Lower lobe of right lung (tissue), 2 donors: ENCODE results near the gene IFT122. TPM values are rescaled to one million over a fixed set of nuclear protein-coding genes. Genes with fewer than 3 reads are reported as not detected.

Source experiments
- ATAC-seq, 2 donors: fragments of 200-7000 bp; cut with Tn5 transposase; one replicate each; pipeline ENCODE4 v1.9.1; 2020 to 2022; ENCODE audit warnings: mild to moderate bottlenecking in 2 of 2, moderate library complexity in 2 of 2
- DNase-seq: peaks from one replicate; pipeline ENCODE4 v3.0.0-alpha.2; 2020
- H3K27ac ChIP-seq: fragments of 200-600 bp; one replicate; pipeline ENCODE4 v1.8.0; 2022
- H3K27me3 ChIP-seq: fragments of 200-600 bp; one replicate; pipeline ENCODE4 v1.8.0; 2022; ENCODE audit warnings: low read depth
- H3K36me3 ChIP-seq: fragments of 200-600 bp; one replicate; pipeline ENCODE4 v1.8.0; 2022; ENCODE audit warnings: mild to moderate bottlenecking
- H3K4me1 ChIP-seq: fragments of 200-600 bp; one replicate; pipeline ENCODE4 v1.8.0; 2022
- H3K4me3 ChIP-seq: fragments of 200-600 bp; one replicate; pipeline ENCODE4 v1.8.0; 2022; ENCODE audit warnings: mild to moderate bottlenecking
- H3K9me3 ChIP-seq: fragments of 200-600 bp; one replicate; pipeline ENCODE4 v1.8.0; 2022
- intact Hi-C: fragments of 100-400 bp; cut with DNase I; formaldehyde crosslinking; loops from one replicate; pipeline ENCODE4 v1.11.0; 2022
- total RNA-seq: library from RNA; stranded (reverse); fragmentation: NEBNext Ultra II Directional; extraction: Animal tissue kit (Norgen Biotek cat#: 25700); gene quantifications from one replicate; pipeline ENCODE4 v1.2.1, GENCODE V29; 2021
- TF ChIP-seq, protein P1 (sequence below): fragments of 200-600 bp; IDR thresholded peaks from one replicate; pipeline ENCODE4 v1.8.0; 2022; ENCODE audit warnings: antibody characterized with exemption, mild to moderate bottlenecking
- donor health status: DM: no; HTN: yes; CAD: no; lungs with severe emphysema.

The IFT122 gene
- total RNA-seq, 1 donor from 2014 or later, result 29.9 TPM

DNA sequence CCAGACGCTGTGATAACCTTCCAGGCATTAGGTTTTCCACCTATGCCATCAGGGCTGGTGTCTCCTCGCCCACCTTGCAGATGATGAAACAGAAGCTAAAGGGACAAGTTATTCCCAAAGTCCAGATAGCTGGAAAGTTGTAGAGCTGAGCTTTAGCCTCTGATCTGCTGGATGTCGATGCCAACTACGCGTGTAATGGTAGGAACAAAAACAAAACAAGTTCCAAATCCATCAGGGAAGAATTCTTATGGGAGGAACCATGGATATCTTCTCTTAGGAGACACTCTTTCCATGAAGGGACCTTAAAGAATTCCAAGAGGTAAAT lies 60.3 kb downstream of the IFT122 start:
- H3K27ac ChIP-seq, result peak overlapping the region; percentile 74
- no peaks in the 10 kb centered on the region for H3K27me3 ChIP-seq
- TF ChIP-seq, protein P1, sequence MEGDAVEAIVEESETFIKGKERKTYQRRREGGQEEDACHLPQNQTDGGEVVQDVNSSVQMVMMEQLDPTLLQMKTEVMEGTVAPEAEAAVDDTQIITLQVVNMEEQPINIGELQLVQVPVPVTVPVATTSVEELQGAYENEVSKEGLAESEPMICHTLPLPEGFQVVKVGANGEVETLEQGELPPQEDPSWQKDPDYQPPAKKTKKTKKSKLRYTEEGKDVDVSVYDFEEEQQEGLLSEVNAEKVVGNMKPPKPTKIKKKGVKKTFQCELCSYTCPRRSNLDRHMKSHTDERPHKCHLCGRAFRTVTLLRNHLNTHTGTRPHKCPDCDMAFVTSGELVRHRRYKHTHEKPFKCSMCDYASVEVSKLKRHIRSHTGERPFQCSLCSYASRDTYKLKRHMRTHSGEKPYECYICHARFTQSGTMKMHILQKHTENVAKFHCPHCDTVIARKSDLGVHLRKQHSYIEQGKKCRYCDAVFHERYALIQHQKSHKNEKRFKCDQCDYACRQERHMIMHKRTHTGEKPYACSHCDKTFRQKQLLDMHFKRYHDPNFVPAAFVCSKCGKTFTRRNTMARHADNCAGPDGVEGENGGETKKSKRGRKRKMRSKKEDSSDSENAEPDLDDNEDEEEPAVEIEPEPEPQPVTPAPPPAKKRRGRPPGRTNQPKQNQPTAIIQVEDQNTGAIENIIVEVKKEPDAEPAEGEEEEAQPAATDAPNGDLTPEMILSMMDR, result no peak
- intact Hi-C loops, result no loop called here
- no peak for ATAC-seq
- no peak for DNase-seq
- H3K36me3 ChIP-seq, result peaks cover 52% of the 10 kb centered on the region
- peaks cover 37% of the 10 kb centered on the region for H3K4me1 ChIP-seq
- no peak overlapping the region for H3K4me3 ChIP-seq
- H3K9me3 ChIP-seq, result no peaks in the 10 kb centered on the region

DNA sequence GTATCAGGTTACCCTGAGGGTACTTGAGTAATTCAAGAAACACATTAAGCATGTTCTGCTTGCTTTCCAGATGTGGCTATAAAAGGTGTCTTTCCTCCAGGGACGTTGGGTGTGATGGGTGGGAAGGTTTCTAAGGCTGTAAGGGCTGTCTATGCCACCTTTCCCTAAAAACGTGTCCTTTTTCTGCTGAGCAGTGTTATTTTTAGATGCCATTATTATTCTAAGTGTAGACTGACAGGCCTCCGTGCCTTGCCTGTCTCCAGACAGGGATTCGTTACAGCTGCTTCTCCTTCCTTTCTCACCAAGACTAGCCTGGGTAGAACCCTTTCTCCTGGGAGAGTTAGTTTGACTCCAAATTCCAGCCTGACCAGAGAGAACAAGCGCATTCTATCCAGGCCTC lies 61.6 kb downstream of the IFT122 start:
- no peak for DNase-seq
- Histone ChIP-seq H3K36me3 (peaks cover 52% of the 10 kb centered on the region), H3K9me3 (no peaks in the 10 kb centered on the region), H3K4me1 (peaks cover 40% of the 10 kb centered on the region), H3K27ac (peak overlapping the region; percentile 74), H3K27me3 (no peaks in the 10 kb centered on the region), H3K4me3 (no peak overlapping the region)
- intact Hi-C loops, result no loop called here
- TF ChIP-seq, protein P1, result no peak
- no peak for ATAC-seq

DNA sequence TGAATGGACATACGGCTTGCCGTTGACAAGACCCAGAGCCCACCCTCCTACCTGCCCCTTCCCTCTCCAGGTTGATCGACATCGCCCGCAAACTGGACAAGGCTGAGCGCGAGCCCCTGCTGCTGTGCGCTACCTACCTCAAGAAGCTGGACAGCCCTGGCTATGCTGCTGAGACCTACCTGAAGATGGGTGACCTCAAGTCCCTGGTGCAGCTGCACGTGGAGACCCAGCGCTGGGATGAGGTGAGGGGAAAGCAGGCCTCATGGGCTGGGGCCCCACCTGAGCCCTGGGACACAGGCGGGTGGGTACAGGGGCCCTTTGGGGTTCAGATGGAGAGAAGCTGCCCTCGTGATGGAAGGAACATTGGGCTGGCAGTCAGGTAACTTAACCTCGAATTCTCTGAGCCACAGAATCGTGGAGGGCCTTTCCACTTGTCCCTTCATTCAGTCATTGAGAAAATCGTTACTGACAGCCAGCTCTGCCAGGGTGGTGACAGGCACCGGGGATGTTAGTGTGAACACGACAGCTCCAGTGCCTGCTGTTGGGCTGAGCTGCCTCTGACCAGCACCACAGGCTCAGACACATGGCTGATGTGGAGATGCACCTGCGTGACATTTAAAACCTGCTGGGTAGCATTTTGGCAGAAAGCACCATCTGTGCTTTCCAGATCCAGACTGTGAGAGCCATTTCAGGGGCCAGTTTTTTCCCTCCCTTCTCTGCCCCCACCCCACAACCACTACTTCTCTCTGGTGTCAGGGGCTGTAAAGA lies 62.8 kb downstream of the IFT122 start:
- Histone ChIP-seq H3K4me1 (peaks cover 47% of the 10 kb centered on the region), H3K27ac (no peak overlapping the region), H3K9me3 (no peaks in the 10 kb centered on the region), H3K36me3 (peaks cover 62% of the 10 kb centered on the region), H3K4me3 (no peak overlapping the region), H3K27me3 (no peaks in the 10 kb centered on the region)
- DNase-seq, result no peak
- intact Hi-C loops, result no loop called here
- no peak for ATAC-seq
- TF ChIP-seq, protein P1, result no peak

DNA sequence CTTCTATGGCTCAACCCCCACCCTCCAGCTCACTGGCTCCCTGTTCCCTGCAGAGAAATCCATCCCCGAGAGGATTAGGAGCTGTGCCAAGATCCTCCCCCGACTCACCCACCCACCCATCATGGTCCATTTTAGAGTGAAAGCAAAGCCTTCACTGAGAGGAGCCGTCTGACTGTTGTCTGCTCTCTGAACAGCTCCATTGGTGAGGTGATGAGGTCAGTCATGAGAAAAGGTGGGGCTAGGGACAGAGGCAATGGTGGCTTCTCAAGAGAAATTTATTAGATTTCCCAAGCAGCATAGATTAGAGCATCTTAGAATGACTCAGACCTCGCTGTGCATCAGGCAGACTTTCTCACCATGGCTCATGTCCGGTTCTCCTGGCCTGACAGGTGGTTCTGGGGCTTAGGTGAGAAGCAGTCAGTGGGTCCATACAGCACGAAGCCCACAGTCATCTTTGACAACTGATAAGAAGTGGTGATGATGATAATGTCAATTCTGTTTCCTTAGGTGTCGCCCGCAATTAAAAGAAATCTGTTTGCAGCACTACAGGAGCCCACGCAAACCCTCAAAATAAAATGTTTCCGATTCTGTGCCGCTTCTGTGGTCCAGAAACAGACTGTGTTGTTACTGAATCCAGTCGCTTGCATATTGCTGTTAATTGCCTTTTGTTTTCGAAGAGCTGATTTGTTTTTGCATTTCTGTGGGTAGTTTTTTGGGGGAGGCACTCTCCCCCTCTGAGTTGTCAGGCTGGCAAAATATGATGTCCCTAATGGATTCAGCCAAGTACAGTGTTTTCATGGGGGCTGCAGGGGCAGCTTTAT lies 63.7 kb downstream of the IFT122 start:
- no peak overlapping the region for H3K27ac ChIP-seq
- no peak overlapping the region for H3K4me3 ChIP-seq
- intact Hi-C loops, result no loop called here
- H3K36me3 ChIP-seq, result peaks cover 62% of the 10 kb centered on the region
- H3K4me1 ChIP-seq, result peaks cover 40% of the 10 kb centered on the region
- TF ChIP-seq, protein P1, result no peak
- no peak for DNase-seq
- no peaks in the 10 kb centered on the region for H3K27me3 ChIP-seq
- ATAC-seq, result no peak
- no peaks in the 10 kb centered on the region for H3K9me3 ChIP-seq

DNA sequence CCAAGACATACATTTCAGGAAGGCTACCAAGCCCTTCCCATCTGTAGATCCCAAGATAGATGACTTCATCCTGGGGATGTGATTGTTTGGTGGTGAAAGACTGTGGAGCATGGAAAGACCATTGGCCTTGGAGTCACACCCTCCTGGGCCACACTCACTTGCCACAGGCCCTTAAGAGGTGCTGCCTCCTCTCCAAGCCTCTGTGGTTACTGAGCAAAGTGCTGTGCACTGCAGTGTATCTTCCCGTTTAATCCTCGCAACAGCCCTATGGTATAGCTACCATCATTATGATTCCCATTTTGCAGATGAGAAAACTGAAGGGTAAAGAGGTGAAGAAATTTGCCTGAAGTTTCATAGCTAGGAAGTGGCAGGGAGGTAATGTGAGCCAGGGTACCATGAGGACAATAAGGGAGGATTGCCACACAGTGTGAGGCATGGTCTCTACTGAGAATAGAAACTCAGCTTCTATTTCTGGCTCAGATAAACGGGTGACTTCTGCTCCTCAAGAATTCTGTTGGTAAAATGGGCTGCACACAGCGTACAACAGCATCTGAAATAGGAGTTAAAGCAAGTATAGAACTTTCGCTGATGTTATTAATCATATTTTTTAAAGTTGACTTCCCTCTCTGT lies 64.6 kb downstream of the IFT122 start:
- no peaks in the 10 kb centered on the region for H3K9me3 ChIP-seq
- DNase-seq, result no peak
- peaks cover 62% of the 10 kb centered on the region for H3K36me3 ChIP-seq
- intact Hi-C loops, result no loop called here
- peaks cover 34% of the 10 kb centered on the region for H3K4me1 ChIP-seq
- H3K4me3 ChIP-seq, result no peak overlapping the region
- H3K27me3 ChIP-seq, result no peaks in the 10 kb centered on the region
- TF ChIP-seq, protein P1, result no peak
- no peak for ATAC-seq
- no peak overlapping the region for H3K27ac ChIP-seq
